ENCODE results near the gene SIK3. TPM values are rescaled to one million over a fixed set of nuclear protein-coding genes. Genes with fewer than 3 reads are reported as not detected.
A peak's percentile ranks its signal among the peaks of the same experiment; 100 is the strongest.

The SIK3 gene
- total RNA-seq, 1 experiment from 2014 or later = 31.4 TPM

DNA sequence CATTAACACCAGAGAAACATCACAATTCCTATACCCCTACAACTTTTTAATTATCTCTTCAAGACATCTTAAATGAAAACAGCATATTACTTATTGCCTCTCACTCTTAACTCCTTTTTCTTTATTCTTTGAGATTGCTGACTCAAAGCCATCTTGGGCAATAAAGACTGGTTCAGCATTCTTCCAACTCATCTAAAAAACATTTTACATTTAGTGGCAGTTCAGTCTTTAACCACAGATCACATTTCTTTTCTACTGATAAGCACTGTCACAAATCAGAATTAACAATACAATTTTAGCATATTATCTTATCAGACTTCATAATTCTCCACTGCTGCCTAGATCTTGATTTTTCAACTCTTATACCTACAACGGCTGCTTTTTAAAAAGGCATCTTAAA lies 34.0 kb downstream of the SIK3 start:
- Histone ChIP-seq H2BK20ac (ENCODE audit: low read depth, low read length, poor library complexity, severe bottlenecking) (no peak overlapping the region), H2BK15ac (ENCODE audit: low read depth, low read length) (no peak overlapping the region), H3K27ac (ENCODE audit: insufficient read length, low read depth, low read length) (no peak overlapping the region), H3K56ac (ENCODE audit: insufficient read length, low read depth, low read length) (no peak overlapping the region), H3K9ac (ENCODE audit: extremely low read depth, insufficient read length, low read length) (no peak overlapping the region), H3K27me3 (ENCODE audit: insufficient read depth, low read length) (no peaks in the 10 kb centered on the region), H4K8ac (replicated peaks; ENCODE audit: insufficient read length, low read depth, low read length) (no peak overlapping the region), H3K79me1 (ENCODE audit: insufficient read depth, low read depth, low read length, poor library complexity, severe bottlenecking) (no peaks in the 10 kb centered on the region), H2AK5ac (ENCODE audit: insufficient read length, low read length) (no peak overlapping the region), H3K14ac (ENCODE audit: insufficient read depth, low read length) (no peak overlapping the region), H2BK12ac (ENCODE audit: insufficient read length, low read depth, low read length) (no peak overlapping the region), H4K91ac (ENCODE audit: insufficient read length, low read depth, low read length) (no peak overlapping the region), H3T11ph (ENCODE audit: low read length) (no peak overlapping the region), H4K5ac (ENCODE audit: insufficient read length, low read depth, low read length) (no peak overlapping the region), H3K4me1 (ENCODE audit: insufficient read depth, low read length) (no peaks in the 10 kb centered on the region; the same call in 1 of the 2 replicates), H3K23me2 (ENCODE audit: insufficient read length, low read depth, low read length, poor library complexity, severe bottlenecking) (no peaks in the 10 kb centered on the region), H3K23ac (ENCODE audit: insufficient read length, low read depth, low read length) (no peak overlapping the region), H2BK5ac (ENCODE audit: insufficient read length, low read length) (no peak overlapping the region), H3K9me3 (ENCODE audit: control insufficient read depth, low read depth, low read length) (no peaks in the 10 kb centered on the region), H2BK120ac (ENCODE audit: low read depth, low read length, poor library complexity, severe bottlenecking) (no peak overlapping the region), H3K18ac (ENCODE audit: insufficient read length, low read depth, low read length) (no peak overlapping the region), H3K4ac (ENCODE audit: low read depth, low read length) (no peak overlapping the region), H4K20me1 (ENCODE audit: control insufficient read depth, insufficient read depth, insufficient read length) (no peaks in the 10 kb centered on the region), H3K4me2 (ENCODE audit: insufficient read depth, insufficient read length, low read length) (no peak overlapping the region), H3K79me2 (ENCODE audit: insufficient read depth, low read length) (peaks cover 5% of the 10 kb centered on the region; the same call in 1 of the 2 replicates), H2AFZ (ENCODE audit: low read length) (no peak overlapping the region)
- H3K27ac Mint-ChIP-seq = peak overlapping the region in 2 of 3 experiments; percentile 11 to 57; a peak in 3 of 7 replicates
- peaks cover 0 to 4% (median 2%) of the 10 kb centered on the region in 3 experiments; a peak in 3 of 7 replicates for H3K36me3 Mint-ChIP-seq (ENCODE audit: insufficient read depth in 1 of 3, low read depth in 3 of 3)
- TF ChIP-seq, protein P1, sequence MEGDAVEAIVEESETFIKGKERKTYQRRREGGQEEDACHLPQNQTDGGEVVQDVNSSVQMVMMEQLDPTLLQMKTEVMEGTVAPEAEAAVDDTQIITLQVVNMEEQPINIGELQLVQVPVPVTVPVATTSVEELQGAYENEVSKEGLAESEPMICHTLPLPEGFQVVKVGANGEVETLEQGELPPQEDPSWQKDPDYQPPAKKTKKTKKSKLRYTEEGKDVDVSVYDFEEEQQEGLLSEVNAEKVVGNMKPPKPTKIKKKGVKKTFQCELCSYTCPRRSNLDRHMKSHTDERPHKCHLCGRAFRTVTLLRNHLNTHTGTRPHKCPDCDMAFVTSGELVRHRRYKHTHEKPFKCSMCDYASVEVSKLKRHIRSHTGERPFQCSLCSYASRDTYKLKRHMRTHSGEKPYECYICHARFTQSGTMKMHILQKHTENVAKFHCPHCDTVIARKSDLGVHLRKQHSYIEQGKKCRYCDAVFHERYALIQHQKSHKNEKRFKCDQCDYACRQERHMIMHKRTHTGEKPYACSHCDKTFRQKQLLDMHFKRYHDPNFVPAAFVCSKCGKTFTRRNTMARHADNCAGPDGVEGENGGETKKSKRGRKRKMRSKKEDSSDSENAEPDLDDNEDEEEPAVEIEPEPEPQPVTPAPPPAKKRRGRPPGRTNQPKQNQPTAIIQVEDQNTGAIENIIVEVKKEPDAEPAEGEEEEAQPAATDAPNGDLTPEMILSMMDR (conservative IDR thresholded peaks at IDR 0.05) = no peak
- no CpG with 5 or more reads among the region's 1 CpG for WGBS (ENCODE audit: extremely low coverage, insufficient read length, low lambda C conversion rate)
- H3K4me1 Mint-ChIP-seq = peaks cover 13 to 15% of the 10 kb centered on the region in 2 experiments
- no peak overlapping the region for H3K4me3 Mint-ChIP-seq
- DNase-seq = no peak
- H3K27me3 Mint-ChIP-seq (ENCODE audit: low read depth) = no peaks in the 10 kb centered on the region
- no peaks in the 10 kb centered on the region for H3K9me3 Mint-ChIP-seq
